Measurements from ENCODE around the gene ABCA2.
"Not testable (repeated sequence)": the region's sequence is repeated elsewhere in the genome, so short reads cannot be mapped to it uniquely, and the experiment has no call there.

Gene ABCA2

DNA sequence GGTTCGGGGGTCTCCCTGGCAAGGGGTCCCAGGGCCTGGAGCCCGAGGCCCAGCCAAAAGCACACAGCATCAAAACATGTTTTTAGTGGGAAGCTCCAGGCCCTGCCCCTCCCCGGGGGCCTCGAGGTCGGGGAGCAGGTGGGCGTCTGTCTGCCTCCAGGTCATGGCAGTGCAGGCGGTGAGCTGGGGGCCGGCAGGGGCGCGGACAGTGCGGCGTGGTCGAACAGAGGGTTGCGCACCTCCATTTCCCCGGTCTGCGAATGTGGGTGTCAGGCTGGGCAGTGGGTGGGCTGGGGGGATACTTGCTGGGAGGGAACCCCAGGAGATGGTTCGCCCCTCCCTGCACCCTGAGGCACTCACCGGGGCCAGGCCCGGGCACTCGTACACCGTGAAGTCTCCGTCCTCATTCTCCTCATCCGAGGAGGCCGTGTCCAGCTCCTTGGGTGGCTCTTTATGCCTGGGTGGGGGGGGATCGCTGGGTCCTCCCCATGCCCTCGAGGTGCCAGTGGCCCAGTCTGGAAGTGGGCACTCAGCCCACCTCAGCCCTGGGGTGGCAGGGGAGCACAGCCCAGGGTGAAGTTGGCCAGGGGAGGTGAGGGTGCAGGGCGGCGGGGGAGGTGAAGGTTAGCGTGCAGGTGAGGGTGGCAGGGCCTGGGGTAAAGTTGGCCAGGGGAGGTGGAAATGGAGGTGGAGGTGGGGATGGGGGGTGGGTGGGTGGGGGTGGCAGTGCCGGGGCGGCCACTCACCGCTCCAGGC lies 11.8 kb upstream of the ABCA2 start:
- no peaks in the 10 kb centered on the region for H3K9me3 ChIP-seq (ENCODE audit: insufficient read depth, low read depth, low read length)
- no peak overlapping the region for H3K9ac ChIP-seq (ENCODE audit: low read depth, low read length)
- no peaks in the 10 kb centered on the region for H3K4me1 ChIP-seq (ENCODE audit: insufficient read depth, low read length)
- no peak overlapping the region for H3K27ac ChIP-seq (ENCODE audit: low read length)
- no peaks in the 10 kb centered on the region for H3K36me3 ChIP-seq (ENCODE audit: insufficient read depth, low read depth, low read length)
- no peak overlapping the region for H3K4me3 ChIP-seq (ENCODE audit: low read length)
- peaks cover 17% of the 10 kb centered on the region for H3K27me3 ChIP-seq (ENCODE audit: insufficient read depth, low read length)

DNA sequence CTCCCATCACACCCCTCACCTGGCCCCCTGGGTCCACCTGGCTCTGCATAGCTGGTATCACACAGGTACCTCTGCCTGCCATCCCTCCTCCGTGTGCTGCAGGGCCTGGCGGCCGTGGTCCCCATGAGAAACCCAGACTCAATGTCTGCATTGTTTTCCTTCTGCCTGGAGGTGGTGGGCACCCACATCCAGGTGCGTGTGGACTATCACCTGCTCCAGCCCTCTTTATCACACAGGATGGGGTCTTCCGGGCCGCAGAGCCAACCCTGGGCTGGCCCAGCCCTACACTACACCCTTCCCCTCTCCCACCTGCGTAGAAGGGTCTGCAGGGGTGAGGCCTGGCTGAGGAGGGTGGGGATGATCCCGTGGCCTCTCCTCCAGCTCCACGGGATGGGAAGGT lies 10.9 kb upstream of the ABCA2 start:
- Histone ChIP-seq H3K4me3 (ENCODE audit: low read length) (no peak overlapping the region), H3K9ac (ENCODE audit: low read depth, low read length) (no peak overlapping the region), H3K36me3 (ENCODE audit: insufficient read depth, low read depth, low read length) (no peaks in the 10 kb centered on the region), H3K4me1 (ENCODE audit: insufficient read depth, low read length) (no peaks in the 10 kb centered on the region), H3K9me3 (ENCODE audit: insufficient read depth, low read depth, low read length) (no peaks in the 10 kb centered on the region), H3K27me3 (ENCODE audit: insufficient read depth, low read length) (peaks cover 13% of the 10 kb centered on the region), H3K27ac (ENCODE audit: low read length) (no peak overlapping the region)

DNA sequence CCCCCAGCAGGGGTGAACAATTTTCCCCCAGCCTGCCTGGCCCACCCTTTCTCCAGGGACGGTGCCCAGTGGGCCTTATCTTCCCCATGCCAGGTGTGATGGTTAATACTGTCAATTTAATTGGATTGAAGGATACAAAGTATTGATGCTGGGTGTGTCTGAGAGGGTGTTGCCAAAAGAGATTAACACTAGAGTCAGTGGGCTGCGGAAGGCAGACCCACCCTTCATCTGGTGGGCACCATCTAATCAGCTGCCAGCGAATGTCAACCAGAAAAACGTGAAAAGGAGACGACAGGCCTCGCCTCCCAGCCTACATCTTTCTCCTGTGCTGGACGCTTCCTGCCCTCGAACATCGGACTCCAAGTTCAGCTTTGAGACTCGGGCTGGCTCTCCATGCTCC lies 9.4 kb upstream of the ABCA2 start:
- no peak overlapping the region for H3K4me3 ChIP-seq (ENCODE audit: low read length)
- peaks cover 8% of the 10 kb centered on the region; the same call in 1 of the 2 replicates for H3K27me3 ChIP-seq (ENCODE audit: insufficient read depth, low read length)
- H3K27ac ChIP-seq (ENCODE audit: low read length) = no peak overlapping the region
- H3K9me3 ChIP-seq (ENCODE audit: insufficient read depth, low read depth, low read length) = no peaks in the 10 kb centered on the region
- H3K9ac ChIP-seq (ENCODE audit: low read depth, low read length) = no peak overlapping the region
- H3K36me3 ChIP-seq (ENCODE audit: insufficient read depth, low read depth, low read length) = no peaks in the 10 kb centered on the region
- no peaks in the 10 kb centered on the region for H3K4me1 ChIP-seq (ENCODE audit: insufficient read depth, low read length)

DNA sequence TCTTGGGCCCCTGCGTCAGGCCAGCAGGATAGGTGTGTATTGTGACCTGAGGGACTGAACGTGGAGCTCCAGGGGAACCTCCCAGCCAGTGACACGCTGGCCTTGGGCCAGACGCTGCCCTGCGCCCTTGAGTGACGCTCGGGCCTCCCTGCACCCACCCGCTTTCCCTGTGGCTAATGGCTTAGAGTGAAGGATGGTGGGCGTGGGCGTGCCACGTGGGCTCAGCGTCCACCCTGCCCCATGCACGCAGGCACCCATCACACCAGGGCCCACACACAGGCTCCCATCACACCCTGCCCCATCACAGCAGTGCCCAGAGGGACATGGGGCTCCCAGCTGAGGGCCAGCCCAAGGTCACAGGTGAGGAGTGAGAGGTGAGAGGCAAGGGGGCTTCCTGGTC lies 9.0 kb upstream of the ABCA2 start:
- Histone ChIP-seq H3K9me3 (ENCODE audit: insufficient read depth, low read depth, low read length) (no peaks in the 10 kb centered on the region), H3K27ac (ENCODE audit: low read length) (no peak overlapping the region), H3K27me3 (ENCODE audit: insufficient read depth, low read length) (peaks cover 8% of the 10 kb centered on the region; the same call in 1 of the 2 replicates), H3K9ac (ENCODE audit: low read depth, low read length) (no peak overlapping the region), H3K4me3 (ENCODE audit: low read length) (no peak overlapping the region), H3K36me3 (ENCODE audit: insufficient read depth, low read depth, low read length) (no peaks in the 10 kb centered on the region), H3K4me1 (ENCODE audit: insufficient read depth, low read length) (no peaks in the 10 kb centered on the region)

DNA sequence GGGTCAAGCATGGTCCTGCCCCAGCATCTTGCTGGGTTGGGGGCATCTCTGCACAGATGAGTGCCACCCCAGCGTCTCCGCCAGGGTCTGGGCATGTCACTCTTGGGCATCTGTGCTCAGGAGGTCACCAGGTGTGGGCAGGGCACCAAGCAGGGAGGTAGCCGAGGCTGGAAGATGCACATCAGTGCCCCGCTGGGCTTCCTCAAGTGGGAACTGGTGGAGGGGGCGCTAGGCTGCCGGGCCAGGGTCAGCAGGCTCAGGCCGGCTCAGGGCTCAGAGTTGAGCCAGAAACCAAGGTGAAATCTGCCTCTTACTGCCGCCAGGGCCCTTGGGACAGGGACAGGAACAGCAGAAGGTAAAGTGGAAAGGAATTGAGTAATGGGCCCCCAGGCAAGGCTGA lies 7.9 kb upstream of the ABCA2 start:
- Histone ChIP-seq H3K9me3 (ENCODE audit: insufficient read depth, low read depth, low read length) (no peaks in the 10 kb centered on the region), H3K27ac (ENCODE audit: low read length) (no peak overlapping the region), H3K36me3 (ENCODE audit: insufficient read depth, low read depth, low read length) (no peaks in the 10 kb centered on the region), H3K4me1 (ENCODE audit: insufficient read depth, low read length) (no peaks in the 10 kb centered on the region), H3K27me3 (ENCODE audit: insufficient read depth, low read length) (peaks cover 8% of the 10 kb centered on the region; the same call in 1 of the 2 replicates), H3K4me3 (ENCODE audit: low read length) (no peak overlapping the region), H3K9ac (ENCODE audit: low read depth, low read length) (no peak overlapping the region)

DNA sequence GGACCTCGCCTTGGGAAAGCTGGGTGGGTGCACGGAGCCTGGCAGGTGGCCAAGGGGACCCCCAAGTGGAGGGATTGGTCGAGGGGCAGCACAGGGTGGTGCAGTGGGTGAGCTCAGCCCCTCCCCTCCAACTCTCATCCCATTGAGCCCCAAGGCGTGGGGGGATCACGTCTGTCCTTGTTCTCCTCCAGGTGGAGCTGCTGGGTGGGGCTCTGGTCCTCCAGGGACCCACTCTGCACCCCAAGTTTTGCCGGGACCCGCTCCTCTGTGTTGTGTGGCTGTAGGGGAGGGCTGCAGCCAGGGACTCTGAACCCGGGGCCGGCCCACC lies 7.4 kb upstream of the ABCA2 start:
- Histone ChIP-seq H3K9me3 (ENCODE audit: insufficient read depth, low read depth, low read length) (no peaks in the 10 kb centered on the region), H3K27ac (ENCODE audit: low read length) (no peak overlapping the region), H3K4me3 (ENCODE audit: low read length) (no peak overlapping the region), H3K27me3 (ENCODE audit: insufficient read depth, low read length) (peaks cover 8% of the 10 kb centered on the region; the same call in 1 of the 2 replicates), H3K9ac (ENCODE audit: low read depth, low read length) (no peak overlapping the region), H3K4me1 (ENCODE audit: insufficient read depth, low read length) (no peaks in the 10 kb centered on the region), H3K36me3 (ENCODE audit: insufficient read depth, low read depth, low read length) (no peaks in the 10 kb centered on the region)

DNA sequence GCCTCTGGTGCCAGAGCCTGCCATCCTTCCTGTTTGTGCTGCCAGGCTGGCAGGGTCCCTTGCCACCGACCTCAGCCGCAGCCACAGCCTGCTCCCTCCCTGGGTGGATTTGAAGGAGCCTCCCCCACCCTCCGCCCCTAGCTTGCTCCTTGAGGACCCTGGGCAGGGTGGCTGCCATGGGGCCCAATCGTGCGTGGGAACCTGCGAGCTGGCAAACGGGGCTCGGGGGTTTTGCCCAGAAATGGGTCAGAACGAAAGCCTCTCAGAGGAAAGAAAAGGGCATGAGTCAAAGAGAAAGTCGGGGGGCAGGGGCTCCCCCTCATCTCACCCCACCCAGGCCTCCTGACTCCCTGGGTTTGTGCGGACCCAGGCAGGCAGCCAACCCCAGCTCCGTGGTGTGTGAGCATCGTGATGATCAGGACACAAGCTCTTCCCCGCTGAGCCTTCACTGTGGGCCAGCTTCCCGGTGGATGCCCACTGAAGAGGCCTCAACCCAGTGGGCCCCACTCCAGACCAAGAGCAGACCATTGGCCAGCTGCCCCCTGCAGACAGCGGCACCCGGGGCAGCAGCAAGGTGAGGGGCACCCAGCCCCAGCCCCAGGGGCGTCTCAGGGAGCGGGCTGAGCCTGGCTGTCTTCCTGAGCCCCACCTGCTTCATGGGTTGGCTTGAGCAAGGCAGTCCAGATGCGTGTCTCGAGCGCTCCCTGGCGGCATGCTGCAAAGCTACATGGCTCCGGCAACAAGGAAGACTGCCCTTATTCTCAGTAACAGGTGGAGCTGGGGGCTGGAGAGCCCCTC lies 6.9 kb upstream of the ABCA2 start:
- H3K9me3 ChIP-seq (ENCODE audit: insufficient read depth, low read depth, low read length) = no peaks in the 10 kb centered on the region
- H3K27ac ChIP-seq (ENCODE audit: low read length) = no peak overlapping the region
- no peaks in the 10 kb centered on the region for H3K36me3 ChIP-seq (ENCODE audit: insufficient read depth, low read depth, low read length)
- peaks cover 8% of the 10 kb centered on the region; the same call in 1 of the 2 replicates for H3K27me3 ChIP-seq (ENCODE audit: insufficient read depth, low read length)
- no peak overlapping the region for H3K4me3 ChIP-seq (ENCODE audit: low read length)
- H3K9ac ChIP-seq (ENCODE audit: low read depth, low read length) = no peak overlapping the region
- H3K4me1 ChIP-seq (ENCODE audit: insufficient read depth, low read length) = no peaks in the 10 kb centered on the region

DNA sequence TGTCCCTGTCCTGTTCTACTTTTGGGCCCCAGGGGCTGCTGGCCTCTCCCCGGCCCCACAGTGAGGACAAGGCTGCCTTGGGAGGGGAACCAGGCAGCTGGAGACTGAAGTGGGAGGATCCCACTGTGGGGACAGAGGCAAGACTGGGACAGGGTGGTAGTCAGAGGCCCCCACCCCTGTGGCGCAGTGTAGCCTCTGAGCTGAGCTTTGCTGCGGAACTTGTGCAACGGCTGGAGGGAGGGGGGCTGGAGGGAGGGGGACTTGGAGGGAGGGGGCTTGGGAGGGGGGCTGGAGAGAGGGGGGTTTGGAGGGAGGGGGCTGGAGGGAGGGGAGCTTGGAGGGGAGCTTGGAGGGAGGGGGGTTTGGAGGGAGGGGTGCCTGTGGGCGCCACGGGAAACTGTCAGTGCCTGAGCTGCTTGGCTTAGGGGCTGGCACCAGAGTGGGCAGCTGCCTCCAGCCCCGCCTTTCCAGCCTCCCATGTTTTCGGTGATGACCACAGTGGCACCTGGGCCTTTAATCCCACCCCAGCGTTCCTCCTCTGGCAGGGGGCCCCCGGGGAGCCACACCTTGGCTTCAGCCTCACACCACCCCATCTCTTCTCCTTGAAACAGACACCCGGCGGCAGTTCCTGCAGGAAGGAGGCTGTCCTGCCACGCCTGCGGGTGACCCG lies 6.1 kb upstream of the ABCA2 start:
- Histone ChIP-seq H3K27ac (ENCODE audit: low read length) (no peak overlapping the region), H3K27me3 (ENCODE audit: insufficient read depth, low read length) (peaks cover 10% of the 10 kb centered on the region), H3K36me3 (ENCODE audit: insufficient read depth, low read depth, low read length) (no peaks in the 10 kb centered on the region), H3K4me1 (ENCODE audit: insufficient read depth, low read length) (no peaks in the 10 kb centered on the region), H3K9ac (ENCODE audit: low read depth, low read length) (no peak overlapping the region), H3K9me3 (ENCODE audit: insufficient read depth, low read depth, low read length) (no peaks in the 10 kb centered on the region), H3K4me3 (ENCODE audit: low read length) (no peak overlapping the region)

DNA sequence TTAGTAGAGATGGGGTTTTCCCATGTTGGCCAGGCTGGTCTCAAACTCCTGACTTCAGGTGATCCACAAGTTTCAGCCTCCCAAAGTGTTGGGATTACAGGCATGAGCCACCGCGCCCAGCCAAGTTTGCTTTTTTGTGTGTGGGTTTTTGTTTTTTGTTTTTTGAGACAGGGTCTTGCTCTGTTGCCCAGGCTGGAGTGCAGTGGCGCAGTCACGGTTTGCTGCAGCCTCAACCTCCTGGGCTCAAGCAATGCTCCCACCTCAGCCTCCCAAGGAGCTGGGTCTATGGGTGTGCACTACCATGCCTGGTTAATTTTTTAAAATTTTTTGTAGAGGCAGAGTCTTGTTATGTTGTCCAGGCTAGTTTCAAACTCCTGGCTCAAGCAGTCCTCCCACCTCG lies 5.4 kb upstream of the ABCA2 start:
- H3K9me3 ChIP-seq (ENCODE audit: insufficient read depth, low read depth, low read length); H3K4me3 ChIP-seq (ENCODE audit: low read length); H3K36me3 ChIP-seq (ENCODE audit: insufficient read depth, low read depth, low read length); H3K27ac ChIP-seq (ENCODE audit: low read length); H3K4me1 ChIP-seq (ENCODE audit: insufficient read depth, low read length); H3K9ac ChIP-seq (ENCODE audit: low read depth, low read length): not testable (repeated sequence)
- H3K27me3 ChIP-seq (ENCODE audit: insufficient read depth, low read length) = peaks cover 17% of the 10 kb centered on the region

DNA sequence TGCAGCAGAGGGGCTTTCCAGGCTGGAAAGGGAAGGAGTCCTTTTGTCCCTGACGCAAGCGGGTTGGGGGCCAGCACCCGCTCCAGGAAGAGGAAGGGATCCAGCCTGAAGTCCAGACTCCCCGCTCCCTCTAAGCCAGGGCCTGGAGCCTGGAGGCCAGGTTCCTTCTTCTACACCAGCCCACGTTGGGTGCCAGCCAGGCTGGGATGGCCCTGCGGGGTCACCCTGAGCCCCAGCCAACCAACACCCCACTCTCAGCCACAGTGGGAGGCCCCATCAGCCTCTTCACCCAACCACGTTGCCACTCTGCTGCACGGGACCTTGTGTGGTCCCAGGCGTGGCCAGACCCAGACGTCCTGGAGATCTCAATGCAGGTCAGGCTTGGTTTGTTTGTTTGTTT lies 4.8 kb upstream of the ABCA2 start:
- no peaks in the 10 kb centered on the region for H3K4me1 ChIP-seq (ENCODE audit: insufficient read depth, low read length)
- no peak overlapping the region for H3K4me3 ChIP-seq (ENCODE audit: low read length)
- H3K36me3 ChIP-seq (ENCODE audit: insufficient read depth, low read depth, low read length) = no peaks in the 10 kb centered on the region
- no peak overlapping the region for H3K9ac ChIP-seq (ENCODE audit: low read depth, low read length)
- H3K9me3 ChIP-seq (ENCODE audit: insufficient read depth, low read depth, low read length) = no peaks in the 10 kb centered on the region
- H3K27me3 ChIP-seq (ENCODE audit: insufficient read depth, low read length) = peaks cover 19% of the 10 kb centered on the region
- H3K27ac ChIP-seq (ENCODE audit: low read length) = no peak overlapping the region

DNA sequence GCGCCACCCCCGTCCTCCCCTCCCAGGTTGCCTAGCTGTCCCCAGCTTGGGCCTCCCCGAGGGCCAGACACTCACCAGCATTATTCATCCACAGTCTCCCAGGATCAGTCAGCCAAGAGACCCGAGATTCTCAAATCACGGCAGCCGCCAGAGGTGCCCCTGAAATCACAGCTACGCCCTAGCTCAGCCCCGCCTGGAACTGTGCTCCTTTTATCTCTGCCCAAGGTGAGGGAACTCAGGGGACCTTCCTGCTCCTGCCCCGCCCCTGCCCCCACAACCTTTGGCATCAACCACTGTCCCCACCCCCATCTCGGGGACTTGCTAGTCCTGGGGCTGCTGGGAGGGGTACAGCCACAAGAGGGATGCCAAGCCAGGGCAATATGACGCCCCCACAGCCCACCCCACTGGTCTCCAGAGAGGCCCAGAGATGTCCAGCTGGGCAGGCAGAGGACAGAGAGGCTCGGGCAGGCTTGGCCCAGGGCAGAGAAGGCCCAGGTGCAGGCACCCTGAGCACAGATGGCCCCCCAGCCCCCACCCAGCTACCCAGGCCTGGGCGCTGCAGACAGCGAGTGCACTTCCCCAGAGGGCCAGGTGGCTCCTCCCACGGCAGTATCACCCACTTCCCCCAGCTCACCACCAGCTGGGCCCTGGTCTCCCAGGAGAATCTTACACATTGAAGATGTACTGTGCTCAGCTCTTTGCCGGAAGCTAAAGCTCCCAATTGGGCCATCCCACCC lies 4.0 kb upstream of the ABCA2 start, which contains the start of gene FUT7:
Gene FUT7, minus strand, starts transcription at position 185 of the 737 bp plus-strand sequence. Its CDS starts 97 bp downstream, at position 88.
- no peaks in the 10 kb centered on the region for H3K4me1 ChIP-seq (ENCODE audit: insufficient read depth, low read length)
- no peak within 1 kb of the TSS for H3K27ac ChIP-seq (ENCODE audit: low read length)
- H3K9me3 ChIP-seq (ENCODE audit: insufficient read depth, low read depth, low read length) = no peaks in the 10 kb centered on the region
- no peaks in the 10 kb centered on the region for H3K36me3 ChIP-seq (ENCODE audit: insufficient read depth, low read depth, low read length)
- peaks cover 25% of the 10 kb centered on the region for H3K27me3 ChIP-seq (ENCODE audit: insufficient read depth, low read length)
- no peak within 1 kb of the TSS for H3K4me3 ChIP-seq (ENCODE audit: low read length)
- no peak within 1 kb of the TSS for H3K9ac ChIP-seq (ENCODE audit: low read depth, low read length)

Measured in iPS-20b (cell line).